Neural cell (in vitro differentiated cells): ENCODE data around the gene PDLIM1.

Experiments used
- EP300 ChIP-seq: fragments of 450-650 bp; conservative IDR thresholded peaks from 2 replicates; pipeline ENCODE4 v1.6.1; 2014; ENCODE audit warnings: antibody characterized with exemption, mild to moderate bottlenecking, moderate library complexity; ENCODE audit not compliant: poor library complexity, severe bottlenecking
- EZH2 ChIP-seq: fragments of 200-600, 300-800 bp; shearing (Covaris generic), sonication (generic); IDR thresholded peaks from 2 replicates; pipeline ENCODE4 v1.6.1; 2014; ENCODE audit warnings: antibody characterized with exemption, low read length, borderline replicate concordance, mild to moderate bottlenecking; ENCODE audit not compliant: insufficient read depth, poor library complexity, severe bottlenecking
- MXI1 ChIP-seq: fragments of 450-650 bp; conservative IDR thresholded peaks from 2 replicates; pipeline ENCODE4 v1.6.1; 2014; ENCODE audit warnings: antibody characterized with exemption, mild to moderate bottlenecking; ENCODE audit not compliant: poor library complexity, severe bottlenecking
- POLR2AphosphoS5 ChIP-seq: IDR thresholded peaks from 2 replicates; pipeline ENCODE4 v1.6.1; 2012
- RAD21 ChIP-seq: fragments of 450-650 bp; conservative IDR thresholded peaks from 2 replicates; pipeline ENCODE4 v1.6.1; 2014; ENCODE audit warnings: antibody characterized with exemption, mild to moderate bottlenecking, moderate library complexity
- REST ChIP-seq: IDR thresholded peaks from 2 replicates; pipeline ENCODE4 v1.6.1; 2012; ENCODE audit warnings: borderline replicate concordance
- SMC3 ChIP-seq: fragments of 450-650 bp; conservative IDR thresholded peaks from 2 replicates; pipeline ENCODE4 v1.6.1; 2014; ENCODE audit warnings: antibody characterized with exemption, mild to moderate bottlenecking, moderate library complexity; ENCODE audit not compliant: poor library complexity
- TF ChIP-seq, protein P1 (sequence below): fragments of 450-650 bp; IDR thresholded peaks from 2 replicates; pipeline ENCODE4 v1.5.1; 2014; ENCODE audit warnings: antibody characterized with exemption, mild to moderate bottlenecking, moderate library complexity; ENCODE audit not compliant: poor library complexity, severe bottlenecking

DNA sequence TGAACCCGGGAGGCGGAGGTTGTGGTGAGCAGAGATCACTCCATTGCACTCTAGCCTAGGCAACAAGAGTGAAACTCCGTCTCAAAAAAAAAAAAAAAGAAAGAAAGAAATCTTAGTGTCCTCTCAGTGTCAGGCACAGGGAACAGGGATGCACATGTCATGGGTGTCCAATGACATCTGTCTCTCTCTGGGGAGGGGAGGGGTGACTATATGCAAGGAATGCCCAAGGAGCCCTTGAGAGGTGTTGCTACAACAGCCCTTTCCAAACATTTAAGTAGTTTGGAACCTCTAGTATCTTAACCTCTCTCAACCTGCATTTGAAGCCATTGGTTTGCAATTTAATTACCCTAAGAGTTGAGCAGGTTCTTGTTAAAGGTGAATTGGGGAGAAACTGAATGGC lies 28.9 kb downstream of the PDLIM1 start:
- TF ChIP-seq REST (no peak), RAD21 (no peak), EP300 (no peak), SMC3 (no peak), POLR2AphosphoS5 (no peak), EZH2 (no peak), MXI1 (no peak)
- TF ChIP-seq, protein P1, sequence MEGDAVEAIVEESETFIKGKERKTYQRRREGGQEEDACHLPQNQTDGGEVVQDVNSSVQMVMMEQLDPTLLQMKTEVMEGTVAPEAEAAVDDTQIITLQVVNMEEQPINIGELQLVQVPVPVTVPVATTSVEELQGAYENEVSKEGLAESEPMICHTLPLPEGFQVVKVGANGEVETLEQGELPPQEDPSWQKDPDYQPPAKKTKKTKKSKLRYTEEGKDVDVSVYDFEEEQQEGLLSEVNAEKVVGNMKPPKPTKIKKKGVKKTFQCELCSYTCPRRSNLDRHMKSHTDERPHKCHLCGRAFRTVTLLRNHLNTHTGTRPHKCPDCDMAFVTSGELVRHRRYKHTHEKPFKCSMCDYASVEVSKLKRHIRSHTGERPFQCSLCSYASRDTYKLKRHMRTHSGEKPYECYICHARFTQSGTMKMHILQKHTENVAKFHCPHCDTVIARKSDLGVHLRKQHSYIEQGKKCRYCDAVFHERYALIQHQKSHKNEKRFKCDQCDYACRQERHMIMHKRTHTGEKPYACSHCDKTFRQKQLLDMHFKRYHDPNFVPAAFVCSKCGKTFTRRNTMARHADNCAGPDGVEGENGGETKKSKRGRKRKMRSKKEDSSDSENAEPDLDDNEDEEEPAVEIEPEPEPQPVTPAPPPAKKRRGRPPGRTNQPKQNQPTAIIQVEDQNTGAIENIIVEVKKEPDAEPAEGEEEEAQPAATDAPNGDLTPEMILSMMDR = no peak
